Ishikawa (cell line): ENCODE measurements around the gene E2F3.

ENCODE experiments used
- CEBPB ChIP-seq: IDR thresholded peaks from 2 replicates; pipeline ENCODE4 v1.6.1; 2012
- CREB1 ChIP-seq: IDR thresholded peaks from 2 replicates; pipeline ENCODE4 v1.6.1; 2012; ENCODE audit warnings: low read depth
- EGR1 ChIP-seq: IDR thresholded peaks from 2 replicates; pipeline ENCODE4 v1.6.1; 2012
- EP300 ChIP-seq: IDR thresholded peaks from 2 replicates; pipeline ENCODE4 v1.6.1; 2012; ENCODE audit warnings: borderline replicate concordance
- FOXM1 ChIP-seq: IDR thresholded peaks from 2 replicates; pipeline ENCODE4 v1.6.1; 2012; ENCODE audit warnings: low read depth, borderline replicate concordance
- MAX ChIP-seq: IDR thresholded peaks from 2 replicates; pipeline ENCODE4 v1.6.1; 2012
- NFIC ChIP-seq: IDR thresholded peaks from 2 replicates; pipeline ENCODE4 v1.6.1; 2012
- RAD21 ChIP-seq: IDR thresholded peaks from 2 replicates; pipeline ENCODE4 v1.6.1; 2012; ENCODE audit warnings: low read depth
- TAF1 ChIP-seq: IDR thresholded peaks from 2 replicates; pipeline ENCODE4 v1.6.1; 2012; ENCODE audit warnings: low read depth, mild to moderate bottlenecking
- TCF12 ChIP-seq: IDR thresholded peaks from 2 replicates; pipeline ENCODE4 v1.6.1; 2012; ENCODE audit warnings: low read depth
- TEAD4 ChIP-seq: IDR thresholded peaks from 2 replicates; pipeline ENCODE4 v1.6.1; 2012
- USF1 ChIP-seq: IDR thresholded peaks from 2 replicates; pipeline ENCODE4 v1.6.1; 2012
- YY1 ChIP-seq: IDR thresholded peaks from 2 replicates; pipeline ENCODE4 v1.6.1; 2012; ENCODE audit warnings: low read depth
- ZBTB7A ChIP-seq: IDR thresholded peaks from 2 replicates; pipeline ENCODE4 v1.6.1; 2012; ENCODE audit warnings: low read depth
- TF ChIP-seq, protein P1 (sequence below): IDR thresholded peaks from 2 replicates; pipeline ENCODE4 v1.6.1; 2012; ENCODE audit warnings: low read depth, mild to moderate bottlenecking

E2F3 gene

GRCh38 chr6:20403070-20403765 lies 1.5 kb downstream of the E2F3 start:
- TF ChIP-seq TAF1: peak; percentile 29; the same call in 1 of the 2 replicates
- peak; percentile 90 for TF ChIP-seq MAX
- TF ChIP-seq CEBPB: no peak
- no peak for TF ChIP-seq EP300
- no peak for TF ChIP-seq RAD21
- peak; percentile 47; the same call in 1 of the 2 replicates for TF ChIP-seq ZBTB7A
- TF ChIP-seq USF1: peak; percentile 91
- TF ChIP-seq CREB1: peak; percentile 69
- no peak for TF ChIP-seq NFIC
- TF ChIP-seq TEAD4: no peak
- no peak for TF ChIP-seq EGR1
- no peak for TF ChIP-seq FOXM1
- no peak for TF ChIP-seq YY1

DNA sequence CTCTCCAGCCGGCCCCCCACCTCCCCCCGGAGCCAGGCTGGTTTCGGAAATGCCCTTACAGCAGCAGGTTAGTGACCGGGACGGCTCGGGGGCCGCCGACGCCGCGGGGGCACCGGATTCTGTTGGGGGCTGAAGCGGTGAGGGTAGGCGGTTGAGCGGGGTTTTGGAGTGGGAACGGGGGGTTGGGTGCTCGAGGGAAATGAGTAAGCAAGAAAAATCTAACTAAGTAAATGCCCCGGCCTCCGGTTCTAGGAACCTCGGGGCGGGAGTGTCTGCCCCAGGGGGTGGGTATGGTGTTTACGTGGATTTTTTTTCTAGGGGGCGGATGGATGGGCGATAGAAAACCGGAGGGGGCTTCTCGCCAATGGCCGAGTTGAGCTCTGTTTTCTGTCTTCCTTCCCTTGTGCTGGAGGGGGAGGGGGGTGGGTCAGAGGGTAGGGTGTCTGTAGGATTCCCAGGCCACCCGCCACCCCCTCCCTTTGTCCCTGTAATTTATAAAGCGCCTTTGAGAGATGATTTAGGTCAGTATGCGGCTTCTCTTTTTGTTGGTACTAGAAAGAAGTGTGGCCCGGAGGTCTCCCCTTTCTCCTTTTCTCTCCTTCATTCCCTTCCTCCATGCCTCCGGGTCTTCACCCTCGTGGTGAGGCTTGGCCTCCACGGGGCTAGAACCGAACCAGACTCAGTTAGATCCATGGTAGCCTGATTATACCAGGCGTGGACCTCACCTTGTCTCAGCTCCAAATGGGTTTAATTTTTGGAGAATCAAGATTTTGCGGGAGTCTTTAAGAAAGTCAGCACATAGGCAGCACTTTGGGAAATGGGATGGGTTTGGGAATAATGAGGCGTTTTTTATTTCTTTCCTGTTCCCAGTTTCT lies 2.3 kb downstream of the E2F3 start:
- TF ChIP-seq TAF1 (0 out of 2 replicates have a peak, but pooled peaks have one; percentile 1), TEAD4 (no peak)

- TF ChIP-seq YY1 (no peak), TCF12 (no peak)
Measured at GRCh38 chr6:20404641-20405032, 3.0 kb downstream of the E2F3 start.

DNA sequence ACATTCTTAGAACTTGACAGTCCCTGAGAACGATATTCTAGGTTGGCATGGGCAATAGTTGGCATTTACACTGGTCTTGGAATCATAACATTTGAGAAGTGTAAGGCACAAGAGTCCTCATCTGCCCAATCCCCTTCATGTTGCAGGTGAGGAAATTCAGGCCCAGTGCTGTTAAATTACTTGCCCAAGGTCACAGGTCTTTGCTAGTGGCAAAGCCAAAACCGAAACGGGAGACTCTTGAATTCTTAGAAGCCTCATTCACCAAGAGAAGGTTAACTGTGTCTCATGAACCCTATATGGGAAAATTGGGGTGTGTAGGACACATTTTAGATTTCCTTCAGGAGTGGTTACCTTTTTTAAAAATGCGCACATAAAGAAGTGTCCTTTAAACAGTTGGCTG lies 7.2 kb downstream of the E2F3 start:
- TF ChIP-seq YY1: no peak
- TF ChIP-seq EGR1: no peak
- no peak for TF ChIP-seq NFIC
- TF ChIP-seq CREB1: no peak
- TF ChIP-seq TAF1: no peak
- no peak for TF ChIP-seq MAX

GRCh38 chr6:20409427-20409971 lies 7.8 kb downstream of the E2F3 start:
- TF ChIP-seq TEAD4: no peak
- TF ChIP-seq EGR1: no peak
- TF ChIP-seq RAD21: no peak
- no peak for TF ChIP-seq TCF12

GRCh38 chr6:20411544-20411943 lies 9.9 kb downstream of the E2F3 start:
- TF ChIP-seq TAF1: no peak
- no peak for TF ChIP-seq EP300
- no peak for TF ChIP-seq CREB1
- TF ChIP-seq, protein P1, sequence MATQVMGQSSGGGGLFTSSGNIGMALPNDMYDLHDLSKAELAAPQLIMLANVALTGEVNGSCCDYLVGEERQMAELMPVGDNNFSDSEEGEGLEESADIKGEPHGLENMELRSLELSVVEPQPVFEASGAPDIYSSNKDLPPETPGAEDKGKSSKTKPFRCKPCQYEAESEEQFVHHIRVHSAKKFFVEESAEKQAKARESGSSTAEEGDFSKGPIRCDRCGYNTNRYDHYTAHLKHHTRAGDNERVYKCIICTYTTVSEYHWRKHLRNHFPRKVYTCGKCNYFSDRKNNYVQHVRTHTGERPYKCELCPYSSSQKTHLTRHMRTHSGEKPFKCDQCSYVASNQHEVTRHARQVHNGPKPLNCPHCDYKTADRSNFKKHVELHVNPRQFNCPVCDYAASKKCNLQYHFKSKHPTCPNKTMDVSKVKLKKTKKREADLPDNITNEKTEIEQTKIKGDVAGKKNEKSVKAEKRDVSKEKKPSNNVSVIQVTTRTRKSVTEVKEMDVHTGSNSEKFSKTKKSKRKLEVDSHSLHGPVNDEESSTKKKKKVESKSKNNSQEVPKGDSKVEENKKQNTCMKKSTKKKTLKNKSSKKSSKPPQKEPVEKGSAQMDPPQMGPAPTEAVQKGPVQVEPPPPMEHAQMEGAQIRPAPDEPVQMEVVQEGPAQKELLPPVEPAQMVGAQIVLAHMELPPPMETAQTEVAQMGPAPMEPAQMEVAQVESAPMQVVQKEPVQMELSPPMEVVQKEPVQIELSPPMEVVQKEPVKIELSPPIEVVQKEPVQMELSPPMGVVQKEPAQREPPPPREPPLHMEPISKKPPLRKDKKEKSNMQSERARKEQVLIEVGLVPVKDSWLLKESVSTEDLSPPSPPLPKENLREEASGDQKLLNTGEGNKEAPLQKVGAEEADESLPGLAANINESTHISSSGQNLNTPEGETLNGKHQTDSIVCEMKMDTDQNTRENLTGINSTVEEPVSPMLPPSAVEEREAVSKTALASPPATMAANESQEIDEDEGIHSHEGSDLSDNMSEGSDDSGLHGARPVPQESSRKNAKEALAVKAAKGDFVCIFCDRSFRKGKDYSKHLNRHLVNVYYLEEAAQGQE: no peak
- no peak for TF ChIP-seq FOXM1
- no peak for TF ChIP-seq TEAD4
- TF ChIP-seq RAD21: no peak
- no peak for TF ChIP-seq TCF12
- no peak for TF ChIP-seq USF1
- no peak for TF ChIP-seq CEBPB
- no peak for TF ChIP-seq NFIC
- no peak for TF ChIP-seq EGR1
- TF ChIP-seq YY1: no peak
- TF ChIP-seq MAX: no peak

GRCh38 chr6:20411953-20412681 lies 10.4 kb downstream of the E2F3 start:
- no peak for TF ChIP-seq CEBPB
- no peak for TF ChIP-seq EP300
- TF ChIP-seq NFIC: no peak
- no peak for TF ChIP-seq YY1

DNA sequence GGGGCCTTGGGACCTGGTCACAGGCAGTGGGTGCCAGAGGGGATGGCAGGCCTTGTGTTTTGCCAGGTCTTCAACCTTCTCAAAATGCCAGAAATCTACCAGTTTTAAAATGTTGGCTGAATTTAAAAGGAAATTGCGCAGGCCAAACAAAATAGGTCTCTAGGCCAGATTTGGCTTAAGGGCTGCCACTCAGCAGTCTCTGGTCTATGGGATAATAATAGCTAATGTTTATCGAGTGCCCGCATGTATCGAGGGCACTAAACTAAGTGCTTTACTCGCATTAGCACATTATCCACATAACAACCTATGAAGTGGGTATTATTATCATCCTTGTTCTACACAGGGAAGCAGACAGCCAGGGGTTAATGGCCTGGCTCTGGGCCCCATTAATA lies 11.0 kb downstream of the E2F3 start:
- no peak for TF ChIP-seq EGR1
- TF ChIP-seq CREB1: no peak
- TF ChIP-seq RAD21: no peak
- no peak for TF ChIP-seq ZBTB7A
- TF ChIP-seq FOXM1: no peak
- no peak for TF ChIP-seq NFIC
- TF ChIP-seq TEAD4: no peak
- TF ChIP-seq YY1: no peak
- no peak for TF ChIP-seq TAF1
- no peak for TF ChIP-seq USF1
- TF ChIP-seq TCF12: no peak
- no peak for TF ChIP-seq EP300
